H9 (cell line): Measurements from ENCODE around the gene TDRKH. TPM values are rescaled to one million over a fixed set of nuclear protein-coding genes. Genes with fewer than 3 reads are reported as not detected.

Source experiments
- DNase-seq: peaks from one replicate; pipeline ENCODE4 v3.0.0-alpha.2; 2017
- H2AFZ ChIP-seq: one replicate; pipeline ENCODE4 v1.6.1; 2013; ENCODE audit warnings: mild to moderate bottlenecking, low read length, control low read depth, moderate library complexity
- H2AK5ac ChIP-seq: 2 replicates; pipeline ENCODE4 v1.6.1; 2013; ENCODE audit warnings: low read length, control low read depth, mixed read lengths; ENCODE audit not compliant: insufficient read length
- H2BK120ac ChIP-seq: one replicate; pipeline ENCODE4 v1.6.1; 2013; ENCODE audit warnings: low read depth, mild to moderate bottlenecking, low read length, control low read depth, inconsistent platforms; ENCODE audit not compliant: poor library complexity, severe bottlenecking
- H2BK12ac ChIP-seq: 2 replicates; pipeline ENCODE4 v1.6.1; 2013; ENCODE audit warnings: low read length, control low read depth, mixed read lengths, low read depth; ENCODE audit not compliant: insufficient read length
- H2BK15ac ChIP-seq: 2 replicates; pipeline ENCODE4 v1.6.1; 2013; ENCODE audit warnings: low read depth, low read length, control low read depth
- H2BK20ac ChIP-seq: one replicate; pipeline ENCODE4 v1.6.1; 2013; ENCODE audit warnings: low read depth, mild to moderate bottlenecking, low read length, control low read depth, inconsistent platforms; ENCODE audit not compliant: poor library complexity, severe bottlenecking
- H2BK5ac ChIP-seq: 2 replicates; pipeline ENCODE4 v1.6.1; 2013; ENCODE audit warnings: low read length, control low read depth, mixed read lengths; ENCODE audit not compliant: insufficient read length
- H3K14ac ChIP-seq: 2 replicates; pipeline ENCODE4 v1.6.1; 2013; ENCODE audit warnings: low read length, control low read depth; ENCODE audit not compliant: insufficient read depth
- H3K18ac ChIP-seq: 2 replicates; pipeline ENCODE4 v1.6.1; 2013; ENCODE audit warnings: low read depth, mild to moderate bottlenecking, mixed read lengths, low read length, control low read depth; ENCODE audit not compliant: insufficient read length
- H3K23ac ChIP-seq: 2 replicates; pipeline ENCODE4 v1.6.1; 2013; ENCODE audit warnings: low read length, control low read depth, mixed read lengths, low read depth; ENCODE audit not compliant: insufficient read length
- H3K23me2 ChIP-seq: 2 replicates; pipeline ENCODE4 v1.6.1; 2013; ENCODE audit warnings: low read depth, mild to moderate bottlenecking, mixed read lengths, low read length, control low read depth; ENCODE audit not compliant: insufficient read length, poor library complexity, severe bottlenecking
- H3K27ac ChIP-seq: 2 replicates; pipeline ENCODE4 v1.5.1; 2013; ENCODE audit warnings: low read length, control low read depth, mixed read lengths, low read depth; ENCODE audit not compliant: insufficient read length
- H3K27me3 ChIP-seq: 2 replicates; pipeline ENCODE4 v1.6.1; 2013; ENCODE audit warnings: low read length, control low read depth, inconsistent platforms; ENCODE audit not compliant: insufficient read depth
- H3K4ac ChIP-seq: 2 replicates; pipeline ENCODE4 v1.6.1; 2013; ENCODE audit warnings: low read depth, mild to moderate bottlenecking, control low read depth, inconsistent platforms, low read length, moderate library complexity
- H3K4me1 ChIP-seq: 2 replicates; pipeline ENCODE4 v1.6.1; 2013; ENCODE audit warnings: low read length, control low read depth, inconsistent platforms; ENCODE audit not compliant: insufficient read depth
- H3K4me2 ChIP-seq: 2 replicates; pipeline ENCODE4 v1.6.1; 2013; ENCODE audit warnings: low read length, control low read depth, mixed read lengths; ENCODE audit not compliant: insufficient read length, insufficient read depth
- H3K56ac ChIP-seq: 2 replicates; pipeline ENCODE4 v1.6.1; 2013; ENCODE audit warnings: low read depth, mild to moderate bottlenecking, mixed read lengths, low read length, control low read depth; ENCODE audit not compliant: insufficient read length
- H3K79me1 ChIP-seq: 2 replicates; pipeline ENCODE4 v1.6.1; 2013; ENCODE audit warnings: low read depth, mild to moderate bottlenecking, moderate library complexity, low read length, control low read depth, inconsistent platforms; ENCODE audit not compliant: insufficient read depth, poor library complexity, severe bottlenecking
- H3K79me2 ChIP-seq: 2 replicates; pipeline ENCODE4 v1.6.1; 2013; ENCODE audit warnings: low read length, control low read depth, inconsistent platforms; ENCODE audit not compliant: insufficient read depth
- H3K9ac ChIP-seq: 2 replicates; pipeline ENCODE4 v1.6.1; 2013; ENCODE audit warnings: low read length, control low read depth, mixed read lengths; ENCODE audit not compliant: insufficient read length; ENCODE audit errors: extremely low read depth
- H3K9me3 ChIP-seq: one replicate; pipeline ENCODE4 v1.6.1; 2013; ENCODE audit warnings: low read depth, low read length, inconsistent platforms; ENCODE audit not compliant: control insufficient read depth
- H3T11ph ChIP-seq: one replicate; pipeline ENCODE4 v1.6.1; 2013; ENCODE audit warnings: mild to moderate bottlenecking, low read length, control low read depth, inconsistent platforms
- H4K20me1 ChIP-seq: one replicate; pipeline ENCODE4 v1.6.1; 2013; ENCODE audit not compliant: control insufficient read depth, insufficient read length, insufficient read depth
- H4K5ac ChIP-seq: 2 replicates; pipeline ENCODE4 v1.6.1; 2013; ENCODE audit warnings: low read depth, mild to moderate bottlenecking, mixed read lengths, low read length, control low read depth; ENCODE audit not compliant: insufficient read length
- H4K8ac ChIP-seq: replicated peaks from 2 replicates; pipeline ENCODE4 v1.6.1; 2013; ENCODE audit warnings: low read length, control low read depth, mixed read lengths, low read depth; ENCODE audit not compliant: insufficient read length
- H4K91ac ChIP-seq: 2 replicates; pipeline ENCODE4 v1.6.1; 2013; ENCODE audit warnings: low read depth, mild to moderate bottlenecking, moderate library complexity, mixed read lengths, low read length, control low read depth; ENCODE audit not compliant: insufficient read length
- H3K27ac Mint-ChIP-seq, 3 experiments: 2 replicates in 2 of 3; 3 replicates in 1 of 3; pipeline ENCODE4 v1.8.0; 2020 to 2021; ENCODE audit warnings: mixed read lengths in 3 of 3, mild to moderate bottlenecking in 1 of 3, moderate library complexity in 1 of 3
- H3K27me3 Mint-ChIP-seq: 2 replicates; pipeline ENCODE4 v1.8.0; 2021; ENCODE audit warnings: low read depth, mild to moderate bottlenecking, moderate library complexity, mixed read lengths
- H3K36me3 Mint-ChIP-seq, 3 experiments: 2 replicates in 2 of 3; 3 replicates in 1 of 3; pipeline ENCODE4 v1.8.0; 2020 to 2021; ENCODE audit warnings: low read depth in 3 of 3, mixed read lengths in 3 of 3; ENCODE audit not compliant: insufficient read depth in 1 of 3
- H3K4me1 Mint-ChIP-seq, 2 experiments: 2 replicates each; pipeline ENCODE4 v1.8.0; 2020; ENCODE audit warnings: mixed read lengths in 2 of 2
- H3K4me3 Mint-ChIP-seq, 2 experiments: 2 replicates in 1 of 2; 3 replicates in 1 of 2; pipeline ENCODE4 v1.8.0; 2020 to 2021; ENCODE audit warnings: mild to moderate bottlenecking in 2 of 2, mixed read lengths in 2 of 2, moderate library complexity in 1 of 2
- H3K9me3 Mint-ChIP-seq, 2 experiments: 2 replicates in 1 of 2; 3 replicates in 1 of 2; pipeline ENCODE4 v1.8.0; 2020; ENCODE audit warnings: mild to moderate bottlenecking in 2 of 2, mixed read lengths in 2 of 2, moderate library complexity in 1 of 2
- CTCF ChIP-seq: fragments of 200-600 bp; sonication (generic); conservative IDR thresholded peaks from 3 replicates; pipeline ENCODE4 v1.8.0; 2021; ENCODE audit warnings: antibody characterized with exemption, mild to moderate bottlenecking
- WGBS: extraction: QIAGEN DNeasy Blood & Tissue Kit; methylation state at CpG from one replicate; pipeline ENCODE4 v1.1.7; 2013; ENCODE audit warnings: missing lambda C conversion rate, low lambda C conversion rate, mixed read lengths; ENCODE audit not compliant: insufficient read length; ENCODE audit errors: extremely low coverage; 5-methylcytosine and 5-hydroxymethylcytosine counted together
- total RNA-seq: library from RNA; stranded (reverse); gene quantifications from 2 replicates; pipeline ENCODE4 v1.2.1, GENCODE V29; 2021

Gene TDRKH
- total RNA-seq, 1 experiment from 2014 or later = 24.0 TPM

GRCh38 chr1:151817353-151817730, 27.0 kb upstream of the TDRKH start:
- no peak overlapping the region for H2BK120ac ChIP-seq
- Mint-ChIP-seq H3K4me3 (no peak overlapping the region), H3K4me1 (peaks cover 7 to 18% of the 10 kb centered on the region in 2 experiments), H3K36me3 (no peaks in the 10 kb centered on the region), H3K9me3 (no peaks in the 10 kb centered on the region), H3K27ac (no peak overlapping the region; a peak in 1 of 7 replicates), H3K27me3 (peaks cover 5% of the 10 kb centered on the region; the same call in 1 of the 2 replicates)
- H3K4me1 ChIP-seq = no peaks in the 10 kb centered on the region
- no peaks in the 10 kb centered on the region for H3K79me1 ChIP-seq
- no peak overlapping the region for H2BK12ac ChIP-seq
- no peaks in the 10 kb centered on the region for H3K9me3 ChIP-seq
- no CpG with 5 or more reads among the region's 7 CpGs for WGBS
- H4K20me1 ChIP-seq = no peaks in the 10 kb centered on the region
- H2BK20ac ChIP-seq = no peak overlapping the region
- no peak overlapping the region for H3K23ac ChIP-seq
- H3K27me3 ChIP-seq = no peaks in the 10 kb centered on the region
- H3K14ac ChIP-seq = no peak overlapping the region
- H3K18ac ChIP-seq = no peak overlapping the region
- no peak overlapping the region for H3K9ac ChIP-seq
- no peak overlapping the region for H4K5ac ChIP-seq
- no peak for DNase-seq
- H3K56ac ChIP-seq = no peak overlapping the region
- no peaks in the 10 kb centered on the region for H3K79me2 ChIP-seq
- no peak overlapping the region for H2AK5ac ChIP-seq
- H2BK5ac ChIP-seq = no peak overlapping the region
- no peak overlapping the region for H2AFZ ChIP-seq
- H4K91ac ChIP-seq = no peak overlapping the region
- H4K8ac ChIP-seq = no peak overlapping the region
- no peak overlapping the region for H3K27ac ChIP-seq
- no peak overlapping the region for H3K4ac ChIP-seq
- H3K4me2 ChIP-seq = no peak overlapping the region
- no peaks in the 10 kb centered on the region for H3K23me2 ChIP-seq
- no peak overlapping the region for H3T11ph ChIP-seq
- H2BK15ac ChIP-seq = no peak overlapping the region
- no peak for TF ChIP-seq CTCF
